Neutrophil (primary cell): ENCODE measurements around the gene POLR2H.

Experiments used
- H3K27ac ChIP-seq: fragments of 200-600 bp; sonication (generic); 2 replicates; pipeline ENCODE4 v1.5.1; 2016; ENCODE audit warnings: mild to moderate bottlenecking, moderate library complexity
- H3K27me3 ChIP-seq: fragments of 200-600 bp; sonication (generic); 2 replicates; pipeline ENCODE4 v1.6.0; 2016; ENCODE audit warnings: mild to moderate bottlenecking
- H3K36me3 ChIP-seq: fragments of 200-600 bp; sonication (generic); 2 replicates; pipeline ENCODE4 v1.5.1; 2017
- H3K4me1 ChIP-seq, 2 experiments: fragments of 200-600 bp in 1 of 2; sonication (generic) in 1 of 2; 1 replicate in 1 of 2; 2 replicates in 1 of 2; pipeline versions ENCODE4 v1.5.1 to v1.6.1; 2013 to 2016; ENCODE audit warnings: low read depth in 1 of 2, low read length in 1 of 2, mild to moderate bottlenecking in 1 of 2, moderate library complexity in 1 of 2; ENCODE audit not compliant: control insufficient read depth in 1 of 2, insufficient read depth in 1 of 2
- H3K4me3 ChIP-seq, 2 experiments: fragments of 200-600 bp in 1 of 2; sonication (generic) in 1 of 2; 1 replicate in 1 of 2; 2 replicates in 1 of 2; pipeline ENCODE4 v1.5.1; 2013 to 2016; ENCODE audit warnings: low read depth in 1 of 2, low read length in 1 of 2, mild to moderate bottlenecking in 1 of 2, moderate library complexity in 1 of 2
- H3K9me3 ChIP-seq: fragments of 200-600 bp; sonication (generic); 2 replicates; pipeline ENCODE4 v1.5.1; 2016
- CTCF ChIP-seq: fragments of 200-600 bp; sonication (generic); IDR thresholded peaks from 2 replicates; pipeline ENCODE4 v1.5.1; 2016; ENCODE audit warnings: antibody characterized with exemption

The POLR2H gene

GRCh38 chr3:184417619-184418327 lies 56.3 kb downstream of the POLR2H start:
- Histone ChIP-seq H3K9me3 (no peaks in the 10 kb centered on the region), H3K36me3 (no peaks in the 10 kb centered on the region), H3K27ac (no peak overlapping the region), H3K4me3 (no peak overlapping the region), H3K4me1 (no peaks in the 10 kb centered on the region), H3K27me3 (peaks cover under 1% of the 10 kb centered on the region)
- peak; percentile 38 for TF ChIP-seq CTCF
